ENCODE measurements around the gene FBLN5. TPM values are rescaled to one million over a fixed set of nuclear protein-coding genes. Genes with fewer than 3 reads are reported as not detected.

Gene FBLN5
- total RNA-seq, 2 experiments from 2014 or later = 2.0 to 2.5 TPM

GRCh38 chr14:91912035-91912434 lies 35.5 kb downstream of the FBLN5 start:
- CTCF ChIA-PET = interaction anchor here (0.7 to 3.3 kb wide), 24 partner anchors 13 to 403 kb away, joined by 3 to 25 read pairs (median 8); partner anchors contain the start of gene TC2N
- Mint-ChIP-seq H3K4me3 (no peak overlapping the region), H3K36me3 (ENCODE audit: low read depth) (no peaks in the 10 kb centered on the region), H3K9me3 (no peaks in the 10 kb centered on the region), H3K27me3 (no peaks in the 10 kb centered on the region), H3K27ac (no peak overlapping the region), H3K4me1 (peaks cover 11% of the 10 kb centered on the region)
- POLR2A ChIA-PET = interaction anchor here (0.7 to 1.0 kb wide), 4 partner anchors 45 to 152 kb away, joined by 3 to 5 read pairs (median 3); partner anchors contain the start of gene TC2N
- no peak for DNase-seq

- Mint-ChIP-seq H3K27me3 (no peaks in the 10 kb centered on the region), H3K36me3 (ENCODE audit: low read depth) (no peaks in the 10 kb centered on the region), H3K9me3 (no peaks in the 10 kb centered on the region), H3K4me3 (no peak overlapping the region), H3K4me1 (peaks cover 11% of the 10 kb centered on the region), H3K27ac (no peak overlapping the region)
- ChIA-PET POLR2A (interaction anchor here (0.6 to 1.2 kb wide), 7 partner anchors 21 to 164 kb away, joined by 3 to 10 read pairs (median 3); partner anchors contain the start of gene TC2N), CTCF (interaction anchor here (0.7 to 3.3 kb wide), 48 partner anchors 10 to 402 kb away, joined by 3 to 25 read pairs (median 5); partner anchors contain the start of gene TC2N)
- DNase-seq = peak; percentile 51
Observed at GRCh38 chr14:91911474-91912032, 35.9 kb downstream of the FBLN5 start.

GRCh38 chr14:91910196-91910595 lies 37.3 kb downstream of the FBLN5 start:
- Mint-ChIP-seq H3K9me3 (no peaks in the 10 kb centered on the region), H3K27ac (no peak overlapping the region), H3K4me3 (no peak overlapping the region), H3K36me3 (ENCODE audit: low read depth) (no peaks in the 10 kb centered on the region), H3K4me1 (peaks cover 11% of the 10 kb centered on the region), H3K27me3 (no peaks in the 10 kb centered on the region)
- POLR2A ChIA-PET = no interaction called here
- CTCF ChIA-PET = interaction anchor here (0.6 to 3.3 kb wide), 13 partner anchors 8 to 396 kb away, joined by 3 to 25 read pairs (median 6); partner anchors contain the start of gene TC2N
- no peak for DNase-seq

GRCh38 chr14:91906374-91906773 lies 41.1 kb downstream of the FBLN5 start:
- ChIA-PET POLR2A (no interaction called here), CTCF (no interaction called here)
- H3K9me3 Mint-ChIP-seq = no peaks in the 10 kb centered on the region
- H3K4me1 Mint-ChIP-seq = peaks cover 7% of the 10 kb centered on the region
- no peaks in the 10 kb centered on the region for H3K36me3 Mint-ChIP-seq (ENCODE audit: low read depth)
- H3K4me3 Mint-ChIP-seq = no peak overlapping the region
- DNase-seq = no peak
- H3K27ac Mint-ChIP-seq = no peak overlapping the region
- peaks cover 3% of the 10 kb centered on the region for H3K27me3 Mint-ChIP-seq

GRCh38 chr14:91904956-91905645 lies 42.4 kb downstream of the FBLN5 start:
- DNase-seq = no peak
- POLR2A ChIA-PET = interaction anchor here (0.6 kb wide), 1 partner anchor 17 kb away, joined by 4 read pairs; no protein-coding TSS in a partner anchor
- Mint-ChIP-seq H3K27me3 (peaks cover 3% of the 10 kb centered on the region), H3K4me1 (peaks cover 2% of the 10 kb centered on the region), H3K9me3 (no peaks in the 10 kb centered on the region), H3K36me3 (ENCODE audit: low read depth) (no peaks in the 10 kb centered on the region), H3K4me3 (no peak overlapping the region), H3K27ac (no peak overlapping the region)
- CTCF ChIA-PET = interaction anchor here (0.6 to 1.2 kb wide), 2 partner anchors 13 to 29 kb away, joined by 3 read pairs; no protein-coding TSS in a partner anchor

GRCh38 chr14:91904483-91904882 lies 43.0 kb downstream of the FBLN5 start:
- Mint-ChIP-seq H3K4me1 (peaks cover 2% of the 10 kb centered on the region), H3K27me3 (peaks cover 3% of the 10 kb centered on the region), H3K36me3 (ENCODE audit: low read depth) (no peaks in the 10 kb centered on the region), H3K27ac (no peak overlapping the region), H3K9me3 (no peaks in the 10 kb centered on the region), H3K4me3 (no peak overlapping the region)
- ChIA-PET CTCF (no interaction called here), POLR2A (no interaction called here)
- DNase-seq = no peak

GRCh38 chr14:91903070-91903469 lies 44.4 kb downstream of the FBLN5 start:
- CTCF ChIA-PET = no interaction called here
- Mint-ChIP-seq H3K4me3 (no peak overlapping the region), H3K4me1 (peaks cover 1% of the 10 kb centered on the region), H3K9me3 (no peaks in the 10 kb centered on the region), H3K36me3 (ENCODE audit: low read depth) (no peaks in the 10 kb centered on the region), H3K27ac (no peak overlapping the region), H3K27me3 (peaks cover 3% of the 10 kb centered on the region)
- no peak for DNase-seq
- POLR2A ChIA-PET = interaction anchor here (0.7 kb wide), 1 partner anchor 30 kb away, joined by 3 read pairs; no protein-coding TSS in a partner anchor

GRCh38 chr14:91902336-91902735 lies 45.2 kb downstream of the FBLN5 start:
- POLR2A ChIA-PET = interaction anchor here (0.7 to 1.3 kb wide), 2 partner anchors 29 to 35 kb away, joined by 3 read pairs; partner anchors contain the start of gene TC2N

GRCh38 chr14:91901449-91902226 lies 45.9 kb downstream of the FBLN5 start:
- H3K4me1 Mint-ChIP-seq = no peaks in the 10 kb centered on the region
- H3K9me3 Mint-ChIP-seq = no peaks in the 10 kb centered on the region
- ChIA-PET CTCF (interaction anchor here (2.2 kb wide), 1 partner anchor 9 kb away, joined by 6 read pairs; no protein-coding TSS in a partner anchor), POLR2A (interaction anchor here (1.3 kb wide), 1 partner anchor 34 kb away, joined by 3 read pairs; the partner anchor contains the start of gene TC2N)
- no peak overlapping the region for H3K27ac Mint-ChIP-seq
- H3K36me3 Mint-ChIP-seq (ENCODE audit: low read depth) = no peaks in the 10 kb centered on the region
- DNase-seq = no peak
- peaks cover 3% of the 10 kb centered on the region for H3K27me3 Mint-ChIP-seq
- H3K4me3 Mint-ChIP-seq = no peak overlapping the region

More at GRCh38 chr14:91902336-91902735, 45.2 kb downstream of the FBLN5 start:
- H3K27me3 Mint-ChIP-seq = peaks cover 3% of the 10 kb centered on the region
- no peaks in the 10 kb centered on the region for H3K9me3 Mint-ChIP-seq
- H3K36me3 Mint-ChIP-seq (ENCODE audit: low read depth) = no peaks in the 10 kb centered on the region
- H3K4me3 Mint-ChIP-seq = no peak overlapping the region
- no peaks in the 10 kb centered on the region for H3K4me1 Mint-ChIP-seq
- CTCF ChIA-PET = interaction anchor here (2.2 kb wide), 1 partner anchor 9 kb away, joined by 6 read pairs; no protein-coding TSS in a partner anchor
- no peak for DNase-seq
- H3K27ac Mint-ChIP-seq = no peak overlapping the region

- Mint-ChIP-seq H3K27ac (no peak overlapping the region), H3K4me3 (no peak overlapping the region), H3K27me3 (peaks cover 3% of the 10 kb centered on the region), H3K9me3 (no peaks in the 10 kb centered on the region), H3K4me1 (peaks cover 4% of the 10 kb centered on the region), H3K36me3 (ENCODE audit: low read depth) (no peaks in the 10 kb centered on the region)
- DNase-seq = no peak
- POLR2A ChIA-PET = interaction anchor here (1.5 kb wide), 1 partner anchor 64 kb away, joined by 4 read pairs; no protein-coding TSS in a partner anchor
- CTCF ChIA-PET = interaction anchor here (0.6 to 1.3 kb wide), 3 partner anchors 10 to 383 kb away, joined by 3 to 7 read pairs (median 5); no protein-coding TSS in a partner anchor
Observed at GRCh38 chr14:91899806-91900205, 47.7 kb downstream of the FBLN5 start.

GRCh38 chr14:91899213-91899612 lies 48.3 kb downstream of the FBLN5 start:
- Mint-ChIP-seq H3K27me3 (peaks cover 3% of the 10 kb centered on the region), H3K36me3 (ENCODE audit: low read depth) (no peaks in the 10 kb centered on the region), H3K4me3 (no peak overlapping the region), H3K27ac (no peak overlapping the region), H3K4me1 (peaks cover 4% of the 10 kb centered on the region), H3K9me3 (no peaks in the 10 kb centered on the region)
- ChIA-PET POLR2A (interaction anchor here (1.5 to 1.8 kb wide), 2 partner anchors 33 to 63 kb away, joined by 4 to 7 read pairs; partner anchors contain the start of gene TC2N), CTCF (interaction anchor here (0.8 to 1.3 kb wide), 2 partner anchors 10 to 12 kb away, joined by 3 to 5 read pairs; no protein-coding TSS in a partner anchor)
- peak; percentile 39 for DNase-seq

- DNase-seq = no peak
- H3K4me1 Mint-ChIP-seq = peaks cover 11% of the 10 kb centered on the region
- H3K9me3 Mint-ChIP-seq = no peaks in the 10 kb centered on the region
- H3K4me3 Mint-ChIP-seq = no peak overlapping the region
- CTCF ChIA-PET = interaction anchor here (1.3 kb wide), 1 partner anchor 13 kb away, joined by 5 read pairs; no protein-coding TSS in a partner anchor
- H3K27ac Mint-ChIP-seq = no peak overlapping the region
- POLR2A ChIA-PET = interaction anchor here (1.5 to 1.8 kb wide), 2 partner anchors 32 to 63 kb away, joined by 4 to 7 read pairs; partner anchors contain the start of gene TC2N
- H3K36me3 Mint-ChIP-seq (ENCODE audit: low read depth) = no peaks in the 10 kb centered on the region
- H3K27me3 Mint-ChIP-seq = no peaks in the 10 kb centered on the region
Observed at GRCh38 chr14:91898372-91898771, 49.1 kb downstream of the FBLN5 start.

Measured in activated CD4-positive, alpha-beta memory T cell treated with anti-CD3 and anti-CD28 coated beads, Interleukin-2, amount 10 ng/mL, durations not matched to agents 7 days and 5 days (primary cell).